Retina (tissue), 1 donor: ENCODE measurements around the gene ZNF862.
A peak's percentile ranks its signal among the peaks of the same experiment; 100 is the strongest.

Experiments used
- DNase-seq: peaks from one replicate; pipeline ENCODE4 v3.0.0-alpha.2; 2016

Gene ZNF862

GRCh38 chr7:149846436-149847046 is 8.4 kb downstream of the ZNF862 start:
- no peak for DNase-seq

DNA sequence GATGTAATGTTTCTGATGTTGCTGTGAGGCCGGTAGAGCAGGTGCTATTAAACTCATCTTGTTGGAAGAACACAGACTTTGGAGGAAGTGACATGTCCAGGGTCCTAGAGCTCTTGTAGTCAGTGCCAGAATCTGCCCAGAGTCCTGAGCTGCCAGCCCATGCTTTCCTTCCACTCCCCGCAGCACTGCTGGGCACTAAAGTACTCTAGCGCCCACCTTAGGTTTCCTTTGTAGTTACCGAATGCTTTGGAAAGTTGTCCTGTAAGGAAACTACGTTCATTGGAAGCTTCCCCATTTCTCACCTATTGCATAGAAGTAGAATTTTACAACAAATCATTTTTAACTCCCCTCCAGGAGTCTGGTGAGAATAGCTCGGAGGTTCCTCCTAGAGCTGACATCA is 11.0 kb downstream of the ZNF862 start:
- DNase-seq = no peak

DNA sequence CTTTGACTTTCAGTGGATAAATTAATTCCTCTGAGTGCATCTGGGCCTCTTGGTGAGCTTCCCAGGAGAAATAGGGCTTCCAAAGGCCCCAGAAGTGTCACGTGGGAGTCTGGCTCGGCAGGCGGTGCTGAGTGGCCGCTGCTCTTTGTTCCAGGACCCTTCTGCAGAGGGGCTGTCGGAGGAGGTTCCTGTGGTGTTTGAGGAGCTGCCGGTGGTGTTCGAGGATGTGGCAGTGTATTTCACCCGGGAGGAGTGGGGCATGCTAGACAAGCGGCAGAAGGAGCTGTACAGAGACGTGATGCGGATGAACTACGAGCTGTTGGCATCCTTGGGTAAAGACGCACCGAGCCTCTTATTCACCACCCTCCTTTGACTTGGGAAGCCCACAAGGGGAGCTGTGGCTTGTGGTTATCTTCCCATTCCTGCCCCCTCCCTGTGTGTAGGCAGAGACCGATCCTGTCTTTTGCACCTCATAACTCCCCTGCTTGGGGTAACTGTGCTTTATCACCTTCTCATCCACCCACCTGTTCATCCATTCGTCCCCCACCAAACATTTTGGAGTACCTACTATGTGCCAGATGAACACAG is 11.9 kb downstream of the ZNF862 start:
- peak; percentile 56 for DNase-seq

DNA sequence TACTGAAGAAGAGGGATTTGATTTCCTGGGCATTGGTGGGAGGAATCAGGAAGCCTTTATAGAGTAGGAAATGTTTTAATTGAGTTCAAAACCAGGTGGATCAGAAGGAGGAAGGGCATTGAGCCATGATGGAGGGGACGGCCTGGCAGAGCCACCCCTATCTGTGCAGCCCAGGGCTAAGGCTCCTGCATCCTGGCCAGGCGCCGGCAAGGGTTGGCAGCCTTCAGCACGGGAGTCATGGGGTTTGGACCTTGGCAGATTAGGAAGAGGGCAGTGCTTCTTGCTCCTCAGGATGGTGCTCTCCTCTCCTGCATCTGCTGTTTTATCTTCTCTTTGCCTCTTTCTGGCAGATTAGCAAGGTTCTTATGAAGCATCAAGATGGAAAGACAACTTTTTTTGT is 12.5 kb downstream of the ZNF862 start:
- DNase-seq = no peak

GRCh38 chr7:149851449-149851848 is 13.3 kb downstream of the ZNF862 start:
- no peak for DNase-seq

- DNase-seq = no peak
Measured at GRCh38 chr7:149853157-149853556, 15.0 kb downstream of the ZNF862 start.

GRCh38 chr7:149854611-149855360 is 16.6 kb downstream of the ZNF862 start:
- DNase-seq = no peak

- no peak for DNase-seq
Measured at GRCh38 chr7:149855361-149856305, 17.5 kb downstream of the ZNF862 start.

DNA sequence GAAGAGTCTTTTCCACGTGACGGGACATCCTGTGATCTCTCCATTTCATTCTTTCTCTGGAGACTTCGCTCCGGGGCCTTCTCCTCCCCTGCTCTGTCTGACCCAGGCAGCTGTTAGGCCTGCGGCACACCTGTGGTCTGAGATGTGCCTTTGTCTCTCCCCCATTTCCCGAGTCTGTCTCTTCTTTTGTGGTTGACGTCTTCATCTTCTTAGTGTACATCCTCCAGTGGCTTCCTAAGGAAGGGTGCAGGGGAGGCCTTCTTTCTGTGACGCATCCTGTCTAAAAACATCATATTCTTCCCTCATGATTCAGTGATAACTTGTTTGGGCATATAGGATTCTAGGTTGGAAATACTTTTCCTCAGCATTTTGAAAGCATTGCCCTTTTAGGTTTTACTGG is 18.4 kb downstream of the ZNF862 start:
- DNase-seq = no peak

DNA sequence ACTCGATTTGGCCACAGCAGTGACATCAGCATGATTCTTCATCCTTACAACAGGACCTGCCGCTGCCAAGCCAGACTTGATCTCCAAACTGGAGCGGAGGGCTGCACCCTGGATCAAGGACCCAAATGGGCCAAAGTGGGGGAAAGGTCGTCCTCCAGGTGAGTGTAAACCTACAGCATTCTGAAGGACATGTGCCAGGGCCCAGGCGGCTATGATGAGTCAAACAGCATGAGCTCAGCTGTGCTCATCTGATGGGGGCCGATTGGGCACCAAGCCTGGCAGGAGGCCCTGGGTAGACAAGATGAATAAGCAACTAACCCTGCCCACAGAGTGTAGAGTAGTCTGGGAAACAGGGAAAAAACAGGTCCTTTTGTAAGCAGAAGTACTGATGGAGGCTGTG is 21.2 kb downstream of the ZNF862 start:
- DNase-seq = no peak

- DNase-seq = no peak
Measured at GRCh38 chr7:149859876-149860275, 21.7 kb downstream of the ZNF862 start.

GRCh38 chr7:149860821-149861727 is 22.9 kb downstream of the ZNF862 start:
- DNase-seq = no peak

GRCh38 chr7:149861728-149862045 is 23.5 kb downstream of the ZNF862 start:
- no peak for DNase-seq

DNA sequence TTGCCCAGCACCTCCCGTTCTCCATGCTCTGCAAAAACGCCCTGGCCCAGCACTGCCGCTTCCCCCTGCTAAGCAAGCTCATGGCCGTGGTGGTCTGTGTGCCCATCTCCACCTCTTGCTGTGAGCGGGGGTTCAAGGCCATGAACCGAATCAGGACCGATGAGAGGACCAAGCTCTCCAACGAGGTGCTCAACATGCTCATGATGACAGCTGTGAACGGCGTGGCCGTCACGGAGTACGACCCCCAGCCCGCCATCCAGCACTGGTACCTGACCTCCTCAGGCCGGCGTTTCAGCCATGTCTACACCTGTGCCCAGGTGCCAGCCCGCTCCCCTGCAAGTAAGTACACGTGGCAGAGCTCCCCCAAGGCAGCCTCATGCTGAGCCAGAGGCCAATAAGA is 24.0 kb downstream of the ZNF862 start:
- DNase-seq = no peak

GRCh38 chr7:149863500-149863899 is 25.3 kb downstream of the ZNF862 start:
- no peak for DNase-seq

- no peak for DNase-seq
Measured at GRCh38 chr7:149864023-149864422, 25.8 kb downstream of the ZNF862 start.

DNA sequence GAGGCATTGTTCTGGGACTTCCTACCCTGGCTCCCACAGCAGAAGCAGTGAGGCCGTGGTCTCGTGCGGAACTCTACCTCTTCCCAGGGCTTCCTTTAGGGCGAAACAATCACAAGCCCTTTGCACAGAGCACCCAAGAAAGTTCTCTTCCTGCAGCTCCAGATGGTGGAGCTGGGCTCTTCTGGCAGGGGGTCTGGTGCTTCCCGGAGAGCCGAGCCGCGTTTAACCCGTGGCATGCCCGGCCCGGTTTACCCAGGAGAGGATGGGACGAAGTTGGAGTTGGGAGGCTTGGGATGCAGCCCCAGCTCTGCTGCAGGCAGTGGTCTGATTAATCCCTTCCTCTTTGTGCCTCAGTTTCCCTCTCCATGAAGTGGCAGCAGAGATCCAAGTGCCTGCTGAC is 26.6 kb downstream of the ZNF862 start:
- no peak for DNase-seq

DNA sequence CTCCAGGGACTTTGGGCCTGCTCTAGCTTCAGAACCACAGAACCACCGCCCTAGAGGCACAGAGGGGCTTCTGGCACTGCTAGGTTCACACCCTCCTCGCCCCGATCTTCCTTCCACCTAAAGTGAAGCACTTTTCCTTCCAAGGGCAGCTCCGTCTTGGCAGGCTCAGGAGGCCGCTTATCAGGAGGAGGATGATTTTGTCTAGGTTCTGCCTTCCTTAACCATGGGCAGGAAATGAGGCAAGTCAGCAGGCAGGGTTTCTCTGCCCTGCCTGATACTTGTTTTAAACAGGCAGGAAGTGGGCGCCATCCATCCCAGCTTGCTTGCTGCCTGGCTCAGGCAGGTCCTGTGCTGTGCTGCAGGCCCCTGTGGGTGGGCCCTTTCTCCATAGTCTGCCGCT is 27.3 kb downstream of the ZNF862 start:
- DNase-seq = no peak

DNA sequence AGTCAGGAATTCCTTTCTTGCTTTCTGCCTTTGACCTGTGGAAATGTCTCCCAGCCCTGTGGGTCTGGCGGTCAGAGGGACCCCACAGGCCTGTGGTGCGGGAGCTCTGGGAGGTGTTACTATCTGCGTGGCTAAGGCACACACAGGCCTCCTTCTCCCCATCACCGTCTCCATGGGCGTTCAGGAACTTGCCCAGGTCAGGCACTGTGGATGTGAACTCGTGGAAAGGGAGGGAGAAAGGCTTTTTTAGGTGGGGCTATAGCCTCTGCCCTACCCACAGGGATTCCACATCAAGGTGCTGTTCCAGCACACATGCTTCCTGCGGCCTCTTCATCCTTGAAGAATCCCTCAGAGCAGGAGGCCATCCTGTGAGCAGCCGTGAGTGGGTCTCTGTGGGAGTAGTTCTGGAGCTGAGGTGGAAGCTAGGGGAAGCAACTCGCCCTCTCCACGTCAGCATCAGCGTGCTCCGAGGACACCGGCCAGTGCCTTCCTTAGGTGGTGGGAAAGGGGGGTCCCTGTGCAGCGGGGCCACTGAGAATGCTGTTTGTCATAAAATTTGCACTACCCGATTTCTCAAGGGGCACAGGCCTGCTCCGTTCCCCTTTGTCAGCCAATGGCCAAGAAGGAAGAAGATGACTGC is 28.1 kb downstream of the ZNF862 start:
- DNase-seq = no peak

- no peak for DNase-seq
Measured at GRCh38 chr7:149866779-149867447, 28.7 kb downstream of the ZNF862 start.
